ENCODE measurements around the gene MEX3C. TPM values are rescaled to one million over a fixed set of nuclear protein-coding genes. Genes with fewer than 3 reads are reported as not detected.

MEX3C gene
- total RNA-seq, 1 experiment from 2014 or later, result 86.9 TPM

DNA sequence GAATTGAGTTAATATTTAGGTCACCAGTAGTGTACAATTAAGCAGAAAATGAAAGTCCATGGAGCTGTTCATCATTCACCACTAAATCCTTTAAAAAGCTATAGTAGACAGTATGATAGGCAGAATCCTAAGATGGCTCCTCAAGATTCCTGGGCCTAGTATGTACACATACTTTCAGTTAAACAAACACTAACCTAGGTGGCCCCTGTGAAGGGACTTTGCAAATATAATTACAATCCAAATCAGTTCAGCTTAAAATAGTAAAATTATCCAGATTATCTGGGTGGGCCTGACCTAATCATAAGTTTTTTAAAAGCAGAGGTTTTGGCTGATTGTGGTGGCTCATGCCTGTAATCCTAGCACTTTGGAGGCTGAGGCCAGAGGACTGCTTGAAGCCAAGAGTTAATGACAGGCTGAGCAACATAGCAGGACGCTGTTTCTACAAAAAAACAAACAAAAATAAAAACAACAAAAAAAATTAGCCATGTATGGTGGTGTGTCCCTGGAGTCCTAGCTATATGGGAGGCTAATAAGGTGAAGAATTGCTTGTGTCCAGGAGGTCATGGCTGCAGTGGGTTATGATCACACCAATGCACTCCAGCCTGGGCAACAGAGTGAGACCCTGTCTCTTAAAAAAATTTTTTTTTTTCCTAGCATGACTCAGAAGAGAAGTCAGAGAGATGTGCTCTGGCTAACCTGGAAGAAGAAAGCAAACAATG, 13.9 kb downstream of the MEX3C start:
- no peaks in the 10 kb centered on the region for H3K9me3 Mint-ChIP-seq (ENCODE audit: low read depth, unreplicated experiment)
- intact Hi-C loops (cut with micrococcal nuclease; ENCODE audit: unreplicated experiment), result no loop called here
- H3K4me1 Mint-ChIP-seq (ENCODE audit: low read depth, unreplicated experiment), result peaks cover 60% of the 10 kb centered on the region
- H3K4me3 Mint-ChIP-seq (ENCODE audit: low read depth, unreplicated experiment), result no peak overlapping the region
- no TSS peak for BruUV-seq (replicated peaks)
- H3K36me3 Mint-ChIP-seq (ENCODE audit: insufficient read depth, unreplicated experiment), result peaks cover 12% of the 10 kb centered on the region
- H3K27ac Mint-ChIP-seq (ENCODE audit: unreplicated experiment), result no peak overlapping the region
- CTCF ChIA-PET, result no interaction called here
- no peak for DNase-seq
- H3K27me3 Mint-ChIP-seq (ENCODE audit: unreplicated experiment), result no peaks in the 10 kb centered on the region
- TF ChIP-seq, protein P1, sequence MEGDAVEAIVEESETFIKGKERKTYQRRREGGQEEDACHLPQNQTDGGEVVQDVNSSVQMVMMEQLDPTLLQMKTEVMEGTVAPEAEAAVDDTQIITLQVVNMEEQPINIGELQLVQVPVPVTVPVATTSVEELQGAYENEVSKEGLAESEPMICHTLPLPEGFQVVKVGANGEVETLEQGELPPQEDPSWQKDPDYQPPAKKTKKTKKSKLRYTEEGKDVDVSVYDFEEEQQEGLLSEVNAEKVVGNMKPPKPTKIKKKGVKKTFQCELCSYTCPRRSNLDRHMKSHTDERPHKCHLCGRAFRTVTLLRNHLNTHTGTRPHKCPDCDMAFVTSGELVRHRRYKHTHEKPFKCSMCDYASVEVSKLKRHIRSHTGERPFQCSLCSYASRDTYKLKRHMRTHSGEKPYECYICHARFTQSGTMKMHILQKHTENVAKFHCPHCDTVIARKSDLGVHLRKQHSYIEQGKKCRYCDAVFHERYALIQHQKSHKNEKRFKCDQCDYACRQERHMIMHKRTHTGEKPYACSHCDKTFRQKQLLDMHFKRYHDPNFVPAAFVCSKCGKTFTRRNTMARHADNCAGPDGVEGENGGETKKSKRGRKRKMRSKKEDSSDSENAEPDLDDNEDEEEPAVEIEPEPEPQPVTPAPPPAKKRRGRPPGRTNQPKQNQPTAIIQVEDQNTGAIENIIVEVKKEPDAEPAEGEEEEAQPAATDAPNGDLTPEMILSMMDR (IDR thresholded peaks at IDR 0.05; ENCODE audit: unreplicated experiment), result no peak

- Mint-ChIP-seq H3K36me3 (ENCODE audit: insufficient read depth, unreplicated experiment) (peaks cover 7% of the 10 kb centered on the region), H3K4me3 (ENCODE audit: low read depth, unreplicated experiment) (no peak overlapping the region), H3K9me3 (ENCODE audit: low read depth, unreplicated experiment) (no peaks in the 10 kb centered on the region), H3K27ac (ENCODE audit: unreplicated experiment) (no peak overlapping the region), H3K4me1 (ENCODE audit: low read depth, unreplicated experiment) (peaks cover 54% of the 10 kb centered on the region), H3K27me3 (ENCODE audit: unreplicated experiment) (no peaks in the 10 kb centered on the region)
- intact Hi-C loops (cut with micrococcal nuclease; ENCODE audit: unreplicated experiment), result no loop called here
- TF ChIP-seq, protein P1 (IDR thresholded peaks at IDR 0.05; ENCODE audit: unreplicated experiment), result no peak
- CTCF ChIA-PET, result no interaction called here
- no TSS peak for BruUV-seq (replicated peaks)
- no peak for DNase-seq
Observed at GRCh38 chr18:51182824-51183223, 14.7 kb downstream of the MEX3C start.

DNA sequence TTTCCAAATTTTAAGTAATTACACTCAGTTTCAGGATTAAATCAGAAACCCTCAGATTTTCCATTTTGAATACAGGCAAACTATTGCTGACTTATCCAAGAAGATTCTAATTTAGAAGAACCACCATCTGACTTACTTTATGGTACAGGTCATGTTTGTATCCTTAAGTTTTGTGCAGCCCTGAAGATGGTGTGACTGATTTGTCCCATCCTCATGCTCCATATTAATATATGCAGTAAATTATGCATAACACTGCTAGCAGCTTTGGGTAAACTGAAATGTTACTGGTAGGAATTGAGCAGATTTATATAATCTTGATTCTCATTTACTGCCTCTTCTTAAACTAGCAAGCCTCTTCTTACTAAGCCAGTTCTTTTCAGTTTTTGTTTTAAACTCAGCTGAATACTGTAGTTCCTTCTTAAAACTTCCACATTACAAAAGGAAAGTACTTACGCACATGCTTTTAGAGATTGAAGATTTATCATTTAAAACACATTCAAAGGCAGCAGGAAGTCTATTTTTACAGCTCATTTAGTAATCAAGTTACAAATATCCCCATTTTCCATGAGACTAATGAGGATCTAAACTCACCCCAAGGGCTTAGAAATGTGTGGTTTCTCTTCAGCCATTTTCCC, 25.7 kb downstream of the MEX3C start:
- intact Hi-C loops (cut with micrococcal nuclease; ENCODE audit: unreplicated experiment), result no loop called here
- Mint-ChIP-seq H3K4me3 (ENCODE audit: low read depth, unreplicated experiment) (no peak overlapping the region), H3K27me3 (ENCODE audit: unreplicated experiment) (no peaks in the 10 kb centered on the region), H3K4me1 (ENCODE audit: low read depth, unreplicated experiment) (peaks cover 7% of the 10 kb centered on the region), H3K27ac (ENCODE audit: unreplicated experiment) (no peak overlapping the region), H3K36me3 (ENCODE audit: insufficient read depth, unreplicated experiment) (peaks cover 11% of the 10 kb centered on the region), H3K9me3 (ENCODE audit: low read depth, unreplicated experiment) (no peaks in the 10 kb centered on the region)
- TF ChIP-seq, protein P1 (IDR thresholded peaks at IDR 0.05; ENCODE audit: unreplicated experiment), result no peak
- no peak for DNase-seq
- CTCF ChIA-PET, result no interaction called here
- BruUV-seq (replicated peaks), result no TSS peak

- intact Hi-C loops (cut with micrococcal nuclease; ENCODE audit: unreplicated experiment), result no loop called here
- H3K36me3 Mint-ChIP-seq (ENCODE audit: insufficient read depth, unreplicated experiment), result peaks cover 6% of the 10 kb centered on the region
- no peaks in the 10 kb centered on the region for H3K9me3 Mint-ChIP-seq (ENCODE audit: low read depth, unreplicated experiment)
- DNase-seq, result no peak
- no peak overlapping the region for H3K27ac Mint-ChIP-seq (ENCODE audit: unreplicated experiment)
- H3K4me3 Mint-ChIP-seq (ENCODE audit: low read depth, unreplicated experiment), result no peak overlapping the region
- no peaks in the 10 kb centered on the region for H3K27me3 Mint-ChIP-seq (ENCODE audit: unreplicated experiment)
- peaks cover 7% of the 10 kb centered on the region for H3K4me1 Mint-ChIP-seq (ENCODE audit: low read depth, unreplicated experiment)
- BruUV-seq (replicated peaks), result no TSS peak
- CTCF ChIA-PET, result no interaction called here
- TF ChIP-seq, protein P1 (IDR thresholded peaks at IDR 0.05; ENCODE audit: unreplicated experiment), result no peak
Observed at GRCh38 chr18:51171223-51171622, 26.3 kb downstream of the MEX3C start.

Measured in Calu3 (cell line).